ENCODE data around the gene RABL2A.
"Not testable (repeated sequence)": the region's sequence is repeated elsewhere in the genome, so short reads cannot be mapped to it uniquely, and the experiment has no call there.

RABL2A gene

DNA sequence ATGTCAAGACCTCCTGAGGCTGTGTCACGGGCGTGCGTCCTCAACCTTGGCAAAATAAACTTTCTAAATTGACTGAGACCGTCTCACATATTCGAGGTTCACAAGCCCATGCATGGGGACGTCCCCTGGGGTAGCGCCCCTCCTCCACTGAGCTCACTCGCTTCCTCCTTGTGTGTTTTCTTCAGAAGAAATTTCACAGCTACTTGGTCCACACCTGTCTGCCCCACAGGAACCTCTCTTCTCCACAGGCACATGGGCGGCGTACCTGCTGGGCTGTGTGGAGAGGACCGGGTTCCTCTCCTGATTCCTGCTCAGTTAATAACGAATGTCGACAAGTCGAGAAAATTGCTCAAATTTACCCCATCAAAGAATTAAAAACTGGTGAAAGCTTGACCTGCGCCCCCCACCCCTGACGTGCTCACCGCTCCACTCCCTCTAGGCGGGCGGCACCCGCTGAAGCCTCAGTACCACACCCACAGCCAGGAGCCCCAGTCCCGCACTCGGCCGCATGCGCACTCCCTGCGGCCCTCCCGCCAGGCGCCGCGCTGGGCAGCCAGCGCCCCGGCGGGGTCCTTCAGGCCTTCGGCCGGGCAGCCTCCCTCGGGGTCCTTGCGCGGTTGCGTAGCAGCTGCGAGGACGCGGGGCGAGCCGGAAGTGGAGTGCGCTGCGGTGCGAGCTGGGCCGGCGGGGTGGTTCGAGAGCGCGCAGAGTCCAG is at the start of gene RABL2A:
RABL2A (plus strand) TSS at position 651 of the 715 bp plus-strand sequence. CDS start 1,341 bp downstream, outside the sequence.
- peak; percentile 91 for DNase-seq

DNA sequence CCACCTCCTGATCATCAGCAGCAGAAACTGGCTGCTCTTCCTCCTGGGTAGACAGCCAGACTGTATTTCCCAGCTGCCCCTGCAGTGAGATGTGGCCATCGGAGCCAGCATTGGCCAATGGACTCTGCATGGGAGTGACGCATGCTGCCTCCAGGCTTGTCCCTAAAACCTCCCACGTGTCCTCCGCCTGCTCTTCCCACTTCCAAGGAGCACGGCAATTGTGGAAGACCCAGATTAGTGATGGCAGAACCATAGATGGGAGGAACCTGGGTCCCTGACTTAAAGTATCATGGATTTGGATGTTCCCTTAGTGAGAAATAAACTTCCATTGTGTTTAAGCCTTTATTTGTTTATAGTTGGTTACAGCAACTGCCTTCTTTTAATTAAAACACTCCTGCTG is 48.6 kb upstream of the RABL2A start:
- not testable (repeated sequence) for DNase-seq

DNA sequence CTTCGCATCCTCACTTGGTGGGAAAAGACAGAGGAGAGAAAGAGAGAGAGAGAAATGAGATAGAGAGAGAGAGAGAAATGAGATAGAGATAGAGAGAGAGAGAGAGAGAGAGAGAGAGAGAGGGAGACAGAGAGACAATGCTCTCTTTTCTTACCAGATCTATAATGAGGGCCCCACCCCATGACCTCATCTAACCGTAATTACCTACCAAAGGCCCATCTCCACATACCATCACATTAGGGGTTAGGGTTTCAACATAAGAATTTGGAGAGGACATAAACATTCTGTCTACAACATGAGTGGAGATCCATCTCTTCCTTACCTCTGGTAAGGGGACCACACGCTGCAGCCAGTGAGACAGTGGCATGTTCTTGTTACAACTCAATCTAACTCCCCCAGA is 44.6 kb upstream of the RABL2A start:
- not testable (repeated sequence) for DNase-seq

DNA sequence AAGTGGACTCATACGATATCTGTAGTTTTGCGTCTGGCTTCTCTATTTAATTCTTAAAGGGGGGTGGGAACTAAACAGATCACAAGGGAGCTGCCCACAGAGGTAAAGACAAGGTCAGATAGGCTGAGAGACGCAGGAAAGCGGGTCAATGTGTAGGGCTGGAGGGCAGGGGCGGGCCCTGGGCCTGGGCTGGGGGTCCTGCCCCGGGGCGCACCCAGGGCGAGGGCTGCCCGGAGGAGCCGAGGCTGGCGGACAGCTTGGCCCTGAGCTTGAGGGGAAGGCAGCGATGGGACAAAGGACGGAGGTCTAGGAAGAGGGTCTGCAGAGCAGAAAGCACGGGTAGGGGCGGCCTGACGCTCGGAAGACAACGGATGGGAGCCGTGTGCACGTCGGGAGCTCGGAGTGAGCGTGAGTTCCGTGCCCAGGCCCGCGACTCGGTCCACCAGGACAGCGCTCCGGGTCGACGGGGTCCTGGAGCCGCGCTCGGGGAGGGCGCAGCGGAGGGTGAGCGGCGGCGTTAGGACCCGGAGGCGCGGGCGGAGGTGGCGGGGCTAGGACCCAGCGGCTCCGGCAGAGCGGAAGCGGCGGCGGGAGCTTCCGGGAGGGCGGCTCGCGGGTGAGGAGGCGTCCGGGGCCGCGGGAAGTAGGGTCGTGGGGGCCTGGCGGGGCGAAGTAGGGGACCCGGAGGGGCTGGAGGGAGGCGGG is 43.4 kb upstream of the RABL2A start:
- peak; percentile 79 for DNase-seq

DNA sequence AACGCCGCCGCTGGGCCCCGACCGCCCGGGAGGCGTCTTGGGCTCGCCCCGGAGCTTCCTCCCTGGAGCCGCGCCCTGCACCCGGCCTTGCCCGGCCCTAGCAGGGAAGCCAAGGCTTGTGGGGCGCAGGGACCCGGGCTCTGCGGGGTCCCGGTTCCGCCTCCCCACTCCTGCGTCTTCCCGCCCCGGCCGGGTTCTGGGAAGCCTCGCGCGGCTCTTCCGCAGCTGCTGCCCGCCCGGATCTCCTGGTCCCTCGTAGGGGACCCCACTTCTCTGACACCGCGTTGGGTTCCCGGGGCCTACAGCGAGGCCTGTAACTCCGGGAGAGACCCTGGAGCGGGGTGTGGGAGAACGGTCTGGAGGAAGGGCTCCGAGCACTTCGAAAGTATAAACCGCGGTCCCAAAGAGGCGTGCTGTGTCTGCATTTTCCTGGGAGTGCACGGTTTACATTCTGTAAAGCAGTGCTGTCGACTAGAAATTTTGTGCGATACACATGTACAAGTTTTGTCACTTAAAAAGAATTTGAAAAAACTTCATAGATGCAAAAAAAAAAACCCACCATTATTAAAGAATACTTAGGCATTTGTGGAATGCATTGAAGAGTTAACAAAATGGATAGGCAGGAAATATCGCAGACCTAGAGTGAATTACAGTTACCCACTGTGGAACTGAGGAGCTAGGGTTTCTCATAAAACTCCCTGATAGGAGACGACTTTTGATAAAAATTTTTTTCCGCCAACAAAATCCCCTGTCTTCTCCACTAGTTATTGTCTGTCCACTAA is 42.6 kb upstream of the RABL2A start:
- peak; percentile 14 for DNase-seq

DNA sequence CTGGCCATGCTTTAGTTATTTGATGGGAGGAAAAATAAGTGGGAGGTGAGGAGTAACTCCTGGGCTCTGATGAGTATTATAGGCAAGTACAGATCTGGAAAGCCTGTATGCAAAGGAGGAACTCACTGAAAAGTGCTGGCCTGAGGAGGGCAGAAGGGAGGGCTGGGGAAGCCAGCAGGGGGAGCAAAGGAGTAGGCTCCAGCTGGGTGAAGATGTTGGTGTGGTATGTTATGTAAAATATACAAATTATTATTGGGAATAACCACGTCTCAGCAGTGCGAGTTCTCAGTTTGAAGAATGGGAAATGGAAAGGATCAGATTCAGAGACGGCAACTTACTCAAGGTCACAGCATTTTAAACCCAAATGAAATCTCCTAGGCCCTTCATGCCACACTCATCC is 39.9 kb upstream of the RABL2A start:
- DNase-seq = peak; percentile 69

DNA sequence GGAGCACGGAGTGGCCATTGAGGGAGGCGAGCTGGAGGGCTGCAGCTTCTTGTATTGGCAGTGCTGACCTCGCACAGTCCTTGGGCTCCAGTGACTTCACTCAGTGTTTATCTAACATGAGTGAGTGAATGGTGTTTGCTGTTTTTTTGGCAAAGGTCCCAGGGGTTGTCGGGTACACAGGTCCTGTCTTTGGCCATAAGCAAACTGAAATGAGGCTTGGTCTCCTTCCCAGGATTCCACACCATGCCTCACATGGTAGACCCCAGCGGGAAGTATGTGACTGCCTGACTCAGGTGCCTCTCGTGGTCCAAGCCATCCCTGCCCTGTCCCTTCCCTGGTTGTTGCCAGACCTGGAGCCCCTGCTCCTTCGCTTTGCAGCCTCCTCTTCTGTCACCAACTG is 37.5 kb upstream of the RABL2A start:
- DNase-seq = not testable (repeated sequence)

DNA sequence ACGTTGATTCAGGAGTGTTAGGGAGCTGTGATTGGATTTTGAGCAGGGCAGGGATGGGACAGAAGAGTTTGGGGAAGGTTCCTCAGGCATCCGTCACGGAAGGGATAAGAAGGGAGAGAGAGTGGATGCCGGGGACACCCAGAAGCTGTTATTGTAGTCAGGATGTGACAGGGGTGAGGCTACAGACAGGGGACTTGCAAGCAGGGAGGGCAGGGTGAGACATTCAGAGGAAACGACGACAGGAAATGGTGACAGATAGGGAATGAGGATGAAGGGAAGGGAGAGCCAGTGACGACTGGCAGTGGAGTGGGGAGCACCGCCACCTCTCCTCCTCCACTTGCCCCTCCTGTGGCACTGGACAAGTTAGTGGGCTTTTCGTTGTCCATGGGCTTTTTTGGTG is 35.1 kb upstream of the RABL2A start:
- peak; percentile 35 for DNase-seq

DNA sequence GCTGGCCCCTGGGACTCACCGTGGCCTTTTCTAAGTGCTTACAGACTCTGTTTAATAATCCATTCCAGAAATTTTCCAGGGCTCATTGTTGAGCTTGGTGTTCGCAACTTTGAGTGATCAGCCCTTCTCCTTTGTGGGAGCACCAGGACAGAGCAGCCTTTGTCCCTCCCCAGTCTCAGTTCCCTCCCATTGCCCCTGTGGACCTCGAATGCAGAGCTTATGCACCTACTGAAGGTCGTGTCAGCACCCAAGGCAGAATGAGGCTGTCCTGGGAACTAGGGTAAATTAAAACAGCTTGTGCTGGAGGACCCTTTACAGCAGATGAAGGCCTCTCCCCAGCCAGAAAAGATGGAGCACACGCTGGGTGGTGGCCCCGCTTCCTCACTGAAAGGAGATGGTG is 33.8 kb upstream of the RABL2A start:
- not testable (repeated sequence) for DNase-seq

DNA sequence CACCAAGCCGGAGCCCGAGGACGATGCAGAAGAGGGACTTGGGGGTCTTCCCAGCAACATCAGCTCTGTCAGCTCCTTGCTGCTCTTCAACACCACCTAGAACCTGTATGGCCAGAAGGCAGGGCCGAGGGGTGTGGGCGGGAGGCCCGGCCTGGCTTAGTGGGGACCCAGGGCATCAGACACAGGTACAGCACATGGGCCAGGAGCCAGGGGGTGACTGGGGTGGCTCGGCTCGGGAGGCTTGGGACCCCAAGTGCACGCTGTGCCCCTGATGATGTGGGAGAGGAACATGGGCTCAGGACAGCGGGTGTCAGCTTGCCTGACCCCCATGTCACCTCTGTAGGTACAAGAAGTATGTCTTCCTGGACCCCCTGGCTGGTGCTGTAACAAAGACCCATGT is 31.3 kb upstream of the RABL2A start:
- not testable (repeated sequence) for DNase-seq

DNA sequence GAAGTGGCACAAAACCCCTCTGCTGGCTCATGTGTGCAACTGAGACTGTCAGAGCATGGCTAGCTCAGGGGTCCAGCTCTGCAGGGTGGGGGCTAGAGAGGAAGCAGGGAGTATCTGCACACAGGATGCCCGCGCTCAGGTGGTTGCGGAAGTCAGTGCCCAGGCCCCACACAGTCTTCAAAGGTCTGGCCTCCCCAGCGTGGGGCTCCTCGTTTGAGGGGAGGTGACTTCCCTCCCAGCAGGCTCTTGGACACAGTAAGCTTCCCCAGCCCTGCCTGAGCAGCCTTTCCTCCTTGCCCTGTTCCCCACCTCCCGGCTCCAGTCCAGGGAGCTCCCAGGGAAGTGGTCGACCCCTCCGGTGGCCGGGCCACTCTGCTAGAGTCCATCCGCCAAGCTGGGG is 29.9 kb upstream of the RABL2A start:
- not testable (repeated sequence) for DNase-seq

DNA sequence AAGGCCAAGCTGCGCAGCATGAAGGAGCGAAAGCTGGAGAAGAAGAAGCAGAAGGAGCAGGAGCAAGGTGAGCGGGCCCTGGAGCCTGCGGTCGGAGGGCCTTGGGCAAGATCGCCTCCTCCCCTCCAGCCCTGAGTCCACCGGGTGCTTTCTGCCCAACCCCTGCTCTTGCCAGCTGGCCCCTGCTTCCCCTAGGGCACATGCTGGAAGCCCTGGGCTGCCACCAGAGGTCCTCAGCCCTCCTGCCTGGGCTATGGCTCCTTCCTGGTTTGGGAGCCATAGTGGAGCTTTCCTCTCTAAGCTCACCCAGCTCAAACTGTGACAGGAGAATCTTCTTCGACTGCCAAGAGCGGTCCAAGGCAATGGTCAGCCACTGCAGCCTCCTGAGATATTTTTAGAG is 29.5 kb upstream of the RABL2A start:
- DNase-seq = not testable (repeated sequence)

DNA sequence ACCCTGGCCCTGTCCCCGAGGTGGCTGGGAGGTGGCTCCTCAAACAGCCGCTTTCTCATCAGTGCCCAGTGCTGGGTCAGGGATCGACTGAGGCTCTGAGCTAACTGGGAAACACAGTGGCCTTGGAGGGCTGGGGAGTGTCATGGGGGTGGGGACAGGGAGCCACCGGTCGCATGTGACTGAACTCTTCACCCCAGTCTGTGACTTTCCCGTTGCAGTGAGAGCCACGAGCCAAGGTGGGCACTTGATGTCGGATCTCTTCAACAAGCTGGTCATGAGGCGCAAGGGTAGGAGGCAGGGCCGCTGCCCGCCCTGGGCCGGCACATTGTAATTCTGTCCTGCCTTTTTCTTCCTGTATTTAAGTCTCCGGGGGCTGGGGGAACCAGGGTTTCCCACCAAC is 28.9 kb upstream of the RABL2A start:
- not testable (repeated sequence) for DNase-seq

DNA sequence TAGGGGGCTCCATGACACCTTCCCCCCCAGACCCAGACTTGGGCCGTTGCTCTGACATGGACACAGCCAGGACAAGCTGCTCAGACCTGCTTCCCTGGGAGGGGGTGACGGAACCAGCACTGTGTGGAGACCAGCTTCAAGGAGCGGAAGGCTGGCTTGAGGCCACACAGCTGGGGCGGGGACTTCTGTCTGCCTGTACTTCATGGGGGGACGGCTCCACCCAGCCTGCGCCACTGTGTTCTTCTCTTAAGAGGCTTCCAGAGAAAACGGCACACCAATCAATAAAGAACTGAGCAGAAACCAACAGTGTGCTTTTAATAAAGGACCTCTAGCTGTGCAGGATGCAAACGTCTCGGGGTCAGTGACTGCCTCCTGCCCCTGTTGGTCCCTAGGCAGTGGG is 28.3 kb upstream of the RABL2A start:
- DNase-seq = not testable (repeated sequence)

DNA sequence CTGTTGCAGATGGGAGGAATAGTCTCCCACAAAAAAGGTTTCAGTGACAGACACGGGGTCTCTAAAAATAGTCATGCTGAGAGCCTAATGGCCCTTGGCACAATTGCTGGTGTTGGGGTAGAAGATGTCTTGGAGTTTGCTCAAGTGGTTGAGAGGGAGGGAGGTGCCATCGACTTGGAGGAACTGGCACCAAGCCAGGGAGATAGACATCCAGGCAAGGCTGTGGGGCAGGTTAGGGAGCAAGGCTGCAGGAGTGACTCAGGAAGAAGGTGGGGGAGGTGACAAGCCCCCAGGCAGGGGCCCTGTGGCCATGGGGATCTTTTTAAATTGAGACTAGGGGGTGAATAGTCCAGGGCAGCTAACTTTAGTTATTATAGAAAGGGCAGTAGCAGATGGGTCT is 27.9 kb upstream of the RABL2A start:
- DNase-seq = not testable (repeated sequence)

DNA sequence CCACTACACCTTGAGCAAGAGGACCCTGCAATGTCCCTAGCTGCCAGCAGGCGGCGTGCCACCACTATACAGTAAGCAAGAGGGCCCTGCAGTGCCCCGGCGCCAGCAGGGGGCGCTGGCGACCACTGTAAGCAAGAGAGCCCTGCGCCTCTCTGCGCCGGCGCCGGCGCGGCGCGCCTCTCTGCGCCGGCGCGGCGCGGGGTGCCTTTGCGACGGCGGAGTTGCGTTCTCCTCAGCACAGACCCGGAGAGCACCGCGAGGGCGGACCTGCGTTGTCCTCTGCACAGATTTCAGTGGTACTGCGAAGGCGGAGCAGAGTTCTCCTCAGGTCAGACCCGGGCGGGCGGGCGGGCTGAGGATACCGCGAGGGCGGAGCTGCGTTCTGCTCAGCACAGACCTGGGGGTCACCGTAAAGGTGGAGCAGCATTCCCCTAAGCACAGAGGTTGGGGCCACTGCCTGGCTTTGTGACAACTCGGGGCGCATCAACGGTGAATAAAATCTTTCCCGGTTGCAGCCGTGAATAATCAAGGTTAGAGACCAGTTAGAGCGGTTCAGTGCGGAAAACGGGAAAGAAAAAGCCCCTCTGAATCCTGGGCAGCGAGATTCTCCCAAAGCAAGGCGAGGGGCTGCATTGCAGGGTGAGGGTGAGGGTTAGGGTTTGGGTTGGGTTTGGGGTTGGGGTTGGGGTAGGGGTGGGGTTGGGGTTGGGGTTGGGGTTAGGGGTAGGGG is 24.9 kb upstream of the RABL2A start:
- DNase-seq = peak; percentile 51

DNA sequence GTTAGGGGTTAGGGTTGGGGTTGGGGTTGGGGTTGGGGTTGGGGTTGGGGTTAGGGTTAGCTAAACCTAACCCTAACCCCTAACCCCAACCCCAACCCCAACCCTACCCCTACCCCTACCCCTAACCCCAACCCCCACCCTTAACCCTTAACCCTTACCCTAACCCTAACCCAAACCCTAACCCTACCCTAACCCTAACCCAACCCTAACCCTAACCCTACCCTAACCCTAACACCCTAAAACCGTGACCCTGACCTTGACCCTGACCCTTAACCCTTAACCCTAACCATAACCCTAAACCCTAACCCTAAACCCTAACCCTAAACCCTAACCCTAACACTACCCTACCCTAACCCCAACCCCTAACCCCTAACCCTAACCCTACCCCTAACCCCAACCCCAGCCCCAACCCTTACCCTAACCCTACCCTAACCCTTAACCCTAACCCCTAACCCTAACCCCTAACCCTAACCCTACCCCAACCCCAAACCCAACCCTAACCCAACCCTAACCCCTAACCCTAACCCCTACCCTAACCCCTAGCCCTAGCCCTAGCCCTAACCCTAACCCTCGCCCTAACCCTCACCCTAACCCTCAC is 24.1 kb upstream of the RABL2A start:
- DNase-seq = no peak

DNA sequence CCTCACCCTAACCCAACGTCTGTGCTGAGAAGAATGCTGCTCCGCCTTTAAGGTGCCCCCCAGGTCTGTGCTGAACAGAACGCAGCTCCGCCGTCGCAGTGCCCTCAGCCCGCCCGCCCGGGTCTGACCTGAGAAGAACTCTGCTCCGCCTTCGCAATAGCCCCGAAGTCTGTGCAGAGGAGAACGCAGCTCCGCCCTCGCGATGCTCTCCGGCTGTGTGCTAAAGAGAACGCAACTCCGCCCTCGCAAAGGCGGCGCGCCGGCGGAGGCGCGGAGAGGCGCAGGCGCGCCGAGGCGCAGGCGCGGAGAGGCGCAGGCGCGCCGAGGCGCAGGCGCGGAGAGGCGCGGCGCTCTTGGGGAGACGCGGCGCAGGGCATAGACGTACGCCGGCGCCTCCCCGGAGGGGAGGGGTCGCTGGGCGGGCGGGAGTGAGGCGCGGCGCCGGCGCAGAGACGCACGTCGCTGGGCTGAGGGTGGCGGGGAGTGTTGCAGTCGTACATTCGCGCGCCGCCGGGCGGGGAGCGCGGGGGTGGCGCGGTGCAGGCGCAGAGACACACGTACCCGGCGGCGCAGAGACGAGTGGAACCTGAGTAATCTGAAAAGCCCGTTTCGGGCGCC is 23.5 kb upstream of the RABL2A start:
- DNase-seq = peak; percentile 92

DNA sequence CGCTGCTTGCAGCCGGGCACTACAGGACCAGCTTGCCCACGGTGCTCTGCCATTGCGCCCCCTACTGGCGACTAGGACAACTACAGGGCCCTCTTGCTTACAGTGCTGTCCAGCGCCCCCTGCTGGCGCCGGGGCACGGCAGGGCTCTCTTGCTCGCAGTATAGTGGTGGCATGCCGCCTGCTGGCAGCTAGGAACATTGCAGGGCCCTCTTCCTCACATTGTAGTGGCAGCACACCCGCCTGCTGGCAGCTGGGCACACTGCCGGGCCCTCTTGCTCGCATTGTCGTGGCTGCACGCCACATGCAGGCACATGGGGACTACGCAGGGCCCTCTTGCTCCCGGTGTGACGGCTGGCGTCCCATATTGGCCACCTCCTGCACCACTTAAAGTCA is 23.0 kb upstream of the RABL2A start:
- DNase-seq = peak; percentile 97

DNA sequence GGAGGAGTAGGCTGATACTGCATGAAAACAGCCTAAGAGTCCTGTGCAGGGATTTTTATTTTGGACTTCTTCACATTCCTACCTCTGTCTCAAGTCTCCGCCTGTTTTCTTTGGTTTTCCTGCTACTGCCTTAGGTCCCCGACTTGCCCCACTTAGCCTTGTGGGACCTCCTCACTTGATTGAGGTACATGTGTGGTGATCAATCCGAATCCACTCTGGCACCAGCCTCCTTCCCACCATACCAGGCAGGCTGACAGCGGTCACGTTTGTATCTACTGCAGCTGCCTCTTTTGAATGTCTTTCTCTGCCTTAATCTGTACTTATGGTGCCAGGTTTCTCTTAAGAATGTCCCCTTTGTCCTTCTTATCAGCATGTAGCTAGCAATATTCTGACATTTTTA is 22.4 kb upstream of the RABL2A start:
- not testable (repeated sequence) for DNase-seq

DNA sequence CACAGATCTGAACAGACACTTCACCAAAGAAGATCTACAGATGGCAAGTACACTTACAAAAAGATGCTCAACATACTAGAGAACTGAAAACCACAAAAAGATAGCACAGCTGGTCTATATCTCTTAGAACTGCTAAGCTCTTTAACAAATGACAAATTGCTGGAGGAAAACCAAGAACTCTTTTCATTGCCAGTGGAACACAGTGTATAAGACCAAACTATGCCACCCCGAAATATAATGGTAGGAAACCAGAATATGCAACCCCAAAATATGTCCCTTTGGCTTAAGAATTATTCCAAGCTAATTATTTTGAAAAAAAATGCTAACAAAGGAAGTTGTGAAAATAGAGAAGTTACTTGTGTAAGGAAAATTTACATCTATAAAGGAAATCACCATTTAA is 21.0 kb upstream of the RABL2A start:
- not testable (repeated sequence) for DNase-seq

DNA sequence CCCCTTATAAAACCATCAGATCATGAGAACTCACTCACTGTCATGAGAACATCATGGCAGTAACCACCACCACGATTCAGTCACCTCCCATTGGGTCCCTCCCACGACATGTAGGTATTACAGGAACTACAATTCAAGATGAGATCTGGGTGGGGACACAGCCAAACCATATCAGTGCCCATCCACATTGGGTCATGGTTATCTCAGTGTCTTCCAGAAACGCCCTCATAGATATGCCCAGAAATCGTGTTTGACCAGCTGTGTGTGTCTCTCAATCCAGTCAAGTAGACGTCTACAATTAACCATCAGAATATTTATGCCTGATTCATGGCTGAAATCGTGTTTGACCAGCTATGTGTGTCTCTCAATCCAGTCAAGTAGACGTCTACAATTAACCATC is 17.2 kb upstream of the RABL2A start:
- DNase-seq = not testable (repeated sequence)
